Naive B cell (primary cell): ENCODE data around the gene USB1. TPM values are rescaled to one million over a fixed set of nuclear protein-coding genes. Genes with fewer than 3 reads are reported as not detected.

Experiments used
- ATAC-seq, 2 donors: fragments of 150-1000 bp; cut with Tn5 transposase; 2 replicates each; pipeline ENCODE4 v1.10.0; 2021; ENCODE audit warnings: low read depth in 2 of 2, mild to moderate bottlenecking in 2 of 2, moderate library complexity in 2 of 2
- DNase-seq: peaks from one replicate; pipeline ENCODE4 v3.0.0; 2022
- H3K27ac Mint-ChIP-seq, 6 donors: one replicate each; pipeline ENCODE4 v1.8.0; 2020 to 2022; ENCODE audit warnings: mild to moderate bottlenecking in 6 of 6, mixed read lengths in 6 of 6, moderate library complexity in 5 of 6, inconsistent platforms in 2 of 6
- H3K27me3 Mint-ChIP-seq, 3 donors: one replicate each; pipeline ENCODE4 v1.8.0; 2021 to 2022; ENCODE audit warnings: mixed read lengths in 3 of 3, mild to moderate bottlenecking in 1 of 3
- H3K36me3 Mint-ChIP-seq, 2 donors: one replicate each; pipeline ENCODE4 v1.8.0; 2020 to 2022; ENCODE audit warnings: mixed read lengths in 2 of 2, inconsistent platforms in 1 of 2, mild to moderate bottlenecking in 1 of 2
- H3K4me1 Mint-ChIP-seq, 3 donors: one replicate each; pipeline ENCODE4 v1.8.0; 2020 to 2022; ENCODE audit warnings: mixed read lengths in 3 of 3, inconsistent platforms in 1 of 3, mild to moderate bottlenecking in 1 of 3, moderate library complexity in 1 of 3
- H3K4me3 Mint-ChIP-seq, 8 donors: one replicate each; pipeline ENCODE4 v1.8.0; 2020 to 2022; ENCODE audit warnings: mild to moderate bottlenecking in 8 of 8, mixed read lengths in 8 of 8, moderate library complexity in 8 of 8, inconsistent platforms in 2 of 8
- H3K9me3 Mint-ChIP-seq, 7 donors: one replicate each; pipeline ENCODE4 v1.8.0; 2020 to 2022; ENCODE audit warnings: mixed read lengths in 7 of 7, mild to moderate bottlenecking in 5 of 7, inconsistent platforms in 2 of 7, moderate library complexity in 1 of 7
- polyA plus RNA-seq, 6 donors: library from polyadenylated mRNA; unstranded; fragments of 300-500 nt; fragmentation: Illumina TruSeq; gene quantifications; one replicate each; pipeline ENCODE4 v1.2.3, GENCODE V29; 2021; ENCODE audit warnings: low read depth in 6 of 6

Gene USB1
- polyA plus RNA-seq, 6 donors from 2014 or later, result 19.8 to 30.5 (median 25.8) TPM

DNA sequence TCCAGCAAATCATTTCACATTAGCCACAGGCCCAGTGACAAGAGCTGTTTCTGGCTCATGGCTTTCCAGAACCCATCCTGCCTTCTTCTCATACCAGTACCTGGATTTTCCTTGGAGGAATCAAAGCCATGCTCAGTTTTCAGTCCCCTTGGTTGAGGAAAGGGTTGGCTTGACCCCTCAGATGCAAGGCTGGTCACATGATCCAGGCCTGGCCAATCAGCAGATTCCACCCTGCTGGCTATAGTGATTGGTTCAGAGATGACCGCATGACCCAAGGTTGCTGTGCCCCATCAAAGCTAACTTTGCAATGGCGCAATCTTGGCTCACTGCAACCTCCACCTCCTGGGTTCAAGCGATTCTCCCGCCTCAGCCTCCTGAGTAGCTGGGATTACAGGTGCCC lies 69.4 kb downstream of the USB1 start:
- Mint-ChIP-seq H3K27ac (no peak overlapping the region), H3K9me3 (peaks cover 0 to 10% (median 3%) of the 10 kb centered on the region in 7 donors), H3K4me3 (peak overlapping the region in 1 of 8 donors; percentile 29), H3K36me3 (peaks cover 0 to 8% of the 10 kb centered on the region in 2 donors), H3K27me3 (peaks cover 0 to 6% (median 0%) of the 10 kb centered on the region in 3 donors), H3K4me1 (no peaks in the 10 kb centered on the region)
- DNase-seq (no peak), ATAC-seq (no peak)

Other genes with a start within 250 kb of the USB1 start
- gene KIFC3, start 198.9 kb upstream of the USB1 start, polyA plus RNA-seq, result 1 to 10 TPM in 2 of 6 donors, under 1 TPM in 1, not detected in 3; 0.54 to 1.3 (median 1.0) TPM
- gene CNGB1, start 30.3 kb upstream of the USB1 start, polyA plus RNA-seq, result not detected
- gene ZNF319, start 735 bp upstream of the USB1 start, polyA plus RNA-seq, result 10 to 100 TPM in 1 of 6 donors, 1 to 10 TPM in 5; 3.1 to 10.7 (median 6.0) TPM
- gene MMP15, start 24.3 kb downstream of the USB1 start, polyA plus RNA-seq, result not detected
- 10 to 100 TPM; 23.6 to 41.9 (median 32.6) TPM for gene CFAP20, start 128.0 kb downstream of the USB1 start, polyA plus RNA-seq
- 10 to 100 TPM in 3 of 6 donors, 1 to 10 TPM in 3; 5.9 to 12.2 (median 9.9) TPM for gene CSNK2A2, start 196.7 kb downstream of the USB1 start, polyA plus RNA-seq